Measurements from ENCODE around the gene IFT43. TPM values are rescaled to one million over a fixed set of nuclear protein-coding genes. Genes with fewer than 3 reads are reported as not detected.

The IFT43 gene
- total RNA-seq, 8 experiments from 2014 or later = 30.0 to 63.3 (median 35.8) TPM

DNA sequence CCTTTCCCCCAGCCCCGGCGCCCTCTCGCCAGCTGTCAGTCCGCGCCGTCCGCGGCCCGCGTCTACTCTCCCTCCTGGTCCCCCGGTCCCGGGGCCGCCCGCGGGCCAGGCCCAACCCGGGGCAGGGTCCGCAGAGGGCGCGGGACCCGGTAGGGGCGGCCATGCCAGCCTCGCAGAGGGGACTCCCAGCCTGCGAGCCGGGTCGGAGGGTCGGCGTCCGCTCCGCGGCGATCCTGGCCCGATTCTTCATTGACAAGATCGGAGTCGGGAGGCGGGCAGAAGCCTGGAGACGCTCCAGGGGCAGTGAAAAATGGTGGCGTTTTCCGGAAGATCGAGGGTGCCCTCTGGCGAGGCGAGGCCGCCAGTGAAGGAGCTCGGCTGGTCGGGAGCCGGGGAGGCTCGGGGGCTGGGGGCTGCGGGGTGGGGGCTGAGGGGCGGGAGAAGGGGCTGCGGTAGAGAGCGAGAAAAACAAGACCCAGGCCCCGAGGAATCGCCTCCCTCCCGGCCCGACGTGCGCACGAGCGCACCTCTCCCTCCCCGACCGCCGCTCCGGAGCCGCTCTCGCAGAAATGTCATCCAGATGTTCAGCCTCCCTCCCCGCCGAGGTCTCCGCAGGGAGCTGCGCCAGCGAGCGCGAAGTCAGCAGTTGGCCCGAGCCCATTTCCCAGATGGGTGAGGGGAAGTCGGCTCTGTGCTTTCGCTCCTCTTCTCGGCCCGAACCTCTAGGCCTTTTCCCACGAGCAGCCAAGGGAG lies 3.1 kb upstream of the IFT43 start:
- peak overlapping the region in 1 of 2 donors; percentile 24 for H3K27ac ChIP-seq
- peak overlapping the region; percentile 61 to 94 (median 63) for H3K4me3 ChIP-seq
- WGBS, 10 experiments = 0% methylated on average over 2 to 9 of the region's 77 CpGs; no CpG with 5 or more reads in 7 of the 10 experiments
- in situ Hi-C loops (cut with MboI; ENCODE audit: low pct_unique_long_range_greater_than_20kb in 2 of 9, low sequenced_read_pairs in 9 of 9, unreplicated experiment in 9 of 9) = loop anchor here in 6 of 9 experiments (10.0 to 25.0 kb wide), 3 partner anchors 78 to 270 kb away; no protein-coding TSS in a partner anchor
- H3K4me1 ChIP-seq (replicated peaks in 1 of 2) = peaks cover 7 to 11% of the 10 kb centered on the region in 2 donors
- ATAC-seq (replicated peaks in 6 of 8) = peak; percentile 25 to 83 (median 76)

DNA sequence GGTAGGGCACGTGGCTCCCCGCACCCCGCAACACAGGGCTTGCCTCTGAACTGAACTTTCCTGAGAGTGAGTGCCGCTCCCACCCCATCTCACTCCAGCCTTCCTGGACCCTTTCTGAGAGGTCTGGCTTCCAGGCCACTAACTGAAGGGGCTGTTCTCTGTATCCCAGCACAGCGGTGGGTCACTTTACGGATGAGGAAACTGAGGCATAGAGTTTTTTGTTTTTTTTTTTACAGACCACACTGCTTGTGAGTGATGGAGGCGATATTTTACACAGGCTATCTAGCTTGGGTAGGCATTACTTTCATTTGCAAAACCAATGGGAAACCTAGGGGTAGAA lies 2.6 kb upstream of the IFT43 start:
- Histone ChIP-seq H3K4me3 (peak overlapping the region in 3 of 5 donors; percentile 61 to 78 (median 63)), H3K27ac (no peak overlapping the region), H3K4me1 (replicated peaks in 1 of 2) (peaks cover 7 to 11% of the 10 kb centered on the region in 2 donors)
- in situ Hi-C loops (cut with MboI; ENCODE audit: low pct_unique_long_range_greater_than_20kb in 2 of 9, low sequenced_read_pairs in 9 of 9, unreplicated experiment in 9 of 9) = loop anchor here in 6 of 9 experiments (10.0 to 25.0 kb wide), 3 partner anchors 78 to 271 kb away; no protein-coding TSS in a partner anchor
- no peak for ATAC-seq (replicated peaks in 6 of 8)
- WGBS, 10 experiments = 29 to 81% (median 40%) methylated on average over 1 to 6 of the region's 7 CpGs; no CpG with 5 or more reads in 3 of the 10 experiments

DNA sequence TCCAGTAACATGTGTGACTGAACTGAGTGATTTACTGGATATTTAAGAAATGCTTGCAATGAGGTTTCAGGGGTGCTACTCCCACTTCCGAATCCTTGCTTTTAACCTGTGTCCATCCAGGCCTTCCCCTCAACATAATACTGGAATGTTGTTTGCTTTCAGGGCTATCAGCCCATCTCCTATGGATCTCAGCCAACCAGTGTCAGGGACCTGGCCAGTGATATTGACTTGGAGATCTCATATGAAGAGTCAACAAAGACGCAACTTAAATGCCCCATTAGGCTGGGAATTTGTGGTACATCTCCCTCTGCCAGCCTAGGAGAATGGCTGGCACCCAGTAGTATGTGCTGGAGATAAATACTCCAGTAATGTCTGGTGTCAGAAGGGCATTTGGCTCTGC lies 889 bp upstream of the IFT43 start:
- 60 to 100% (median 83%) methylated on average over 1 to 2 of the region's 2 CpGs; no CpG with 5 or more reads in 7 of the 10 experiments for WGBS, 10 experiments
- in situ Hi-C loops (cut with MboI; ENCODE audit: low pct_unique_long_range_greater_than_20kb in 2 of 9, low sequenced_read_pairs in 9 of 9, unreplicated experiment in 9 of 9) = loop anchor here in 6 of 9 experiments (10.0 to 25.0 kb wide), 3 partner anchors 80 to 272 kb away; no protein-coding TSS in a partner anchor
- H3K4me1 ChIP-seq (replicated peaks in 1 of 2) = peaks cover 7 to 11% of the 10 kb centered on the region in 2 donors
- no peak overlapping the region for H3K27ac ChIP-seq
- no peak for ATAC-seq (replicated peaks in 6 of 8)
- H3K4me3 ChIP-seq = no peak overlapping the region

- WGBS, 10 experiments = 0 to 100% (median 20%) methylated on average over 1 to 6 of the region's 6 CpGs
- peak overlapping the region; percentile 73 to 100 (median 93) for H3K4me3 ChIP-seq
- peaks cover 4 to 6% of the 10 kb centered on the region in 2 donors for H3K4me1 ChIP-seq (replicated peaks in 1 of 2)
- no peak for ATAC-seq (replicated peaks in 6 of 8)
- H3K27ac ChIP-seq = no peak overlapping the region
- in situ Hi-C loops (cut with MboI; ENCODE audit: low pct_unique_long_range_greater_than_20kb in 2 of 9, low sequenced_read_pairs in 9 of 9, unreplicated experiment in 9 of 9) = loop anchor here in 6 of 9 experiments (10.0 to 25.0 kb wide), 3 partner anchors 82 to 274 kb away; no protein-coding TSS in a partner anchor
Measured at GRCh38 chr14:75986439-75986765, 839 bp downstream of the IFT43 start.

- H3K27ac ChIP-seq = no peak overlapping the region
- no peak for ATAC-seq (replicated peaks in 6 of 8)
- in situ Hi-C loops (cut with MboI; ENCODE audit: low pct_unique_long_range_greater_than_20kb in 2 of 9, low sequenced_read_pairs in 9 of 9, unreplicated experiment in 9 of 9) = loop anchor here in 6 of 9 experiments (10.0 to 25.0 kb wide), 3 partner anchors 83 to 275 kb away; no protein-coding TSS in a partner anchor
- peaks cover 4% of the 10 kb centered on the region in 2 donors for H3K4me1 ChIP-seq (replicated peaks in 1 of 2)
- 25 to 100% (median 80%) methylated on average over 1 to 3 of the region's 3 CpGs; no CpG with 5 or more reads in 1 of the 10 experiments for WGBS, 10 experiments
- H3K4me3 ChIP-seq = no peak overlapping the region
Measured at GRCh38 chr14:75987201-75987970, 1.8 kb downstream of the IFT43 start.

GRCh38 chr14:75989134-75989533 lies 3.6 kb downstream of the IFT43 start:
- H3K4me3 ChIP-seq = no peak overlapping the region
- WGBS, 10 experiments = 66 to 100% (median 92%) methylated on average over 2 to 6 of the region's 6 CpGs; no CpG with 5 or more reads in 1 of the 10 experiments
- in situ Hi-C loops (cut with MboI; ENCODE audit: low pct_unique_long_range_greater_than_20kb in 2 of 9, low sequenced_read_pairs in 9 of 9, unreplicated experiment in 9 of 9) = loop anchor here in 6 of 9 experiments (10.0 to 25.0 kb wide), 3 partner anchors 84 to 277 kb away; no protein-coding TSS in a partner anchor
- peaks cover 4% of the 10 kb centered on the region in 2 donors for H3K4me1 ChIP-seq (replicated peaks in 1 of 2)
- H3K27ac ChIP-seq = no peak overlapping the region
- ATAC-seq (replicated peaks in 6 of 8) = no peak

- in situ Hi-C loops (cut with MboI; ENCODE audit: low pct_unique_long_range_greater_than_20kb in 2 of 9, low sequenced_read_pairs in 9 of 9, unreplicated experiment in 9 of 9) = loop anchor here in 3 of 9 experiments (25.0 kb wide), 1 partner anchor 278 kb away; no protein-coding TSS in a partner anchor
- ATAC-seq (replicated peaks in 6 of 8) = no peak
- Histone ChIP-seq H3K4me1 (replicated peaks in 1 of 2) (peaks cover 4% of the 10 kb centered on the region in 2 donors), H3K4me3 (no peak overlapping the region), H3K27ac (no peak overlapping the region)
- WGBS, 10 experiments = 75 to 100% (median 100%) methylated on average over 1 to 3 of the region's 4 CpGs; no CpG with 5 or more reads in 2 of the 10 experiments
Measured at GRCh38 chr14:75990297-75990696, 4.7 kb downstream of the IFT43 start.

GRCh38 chr14:75991753-75992152 lies 6.2 kb downstream of the IFT43 start:
- no peak overlapping the region for H3K27ac ChIP-seq
- WGBS, 10 experiments = 36 to 100% (median 85%) methylated on average over 1 to 4 of the region's 4 CpGs; no CpG with 5 or more reads in 1 of the 10 experiments
- H3K4me3 ChIP-seq = no peak overlapping the region
- in situ Hi-C loops (cut with MboI; ENCODE audit: low pct_unique_long_range_greater_than_20kb in 2 of 9, low sequenced_read_pairs in 9 of 9, unreplicated experiment in 9 of 9) = loop anchor here in 3 of 9 experiments (25.0 kb wide), 1 partner anchor 279 kb away; no protein-coding TSS in a partner anchor
- H3K4me1 ChIP-seq (replicated peaks in 1 of 2) = peaks cover 0 to under 1% of the 10 kb centered on the region in 2 donors
- ATAC-seq (replicated peaks in 6 of 8) = no peak

DNA sequence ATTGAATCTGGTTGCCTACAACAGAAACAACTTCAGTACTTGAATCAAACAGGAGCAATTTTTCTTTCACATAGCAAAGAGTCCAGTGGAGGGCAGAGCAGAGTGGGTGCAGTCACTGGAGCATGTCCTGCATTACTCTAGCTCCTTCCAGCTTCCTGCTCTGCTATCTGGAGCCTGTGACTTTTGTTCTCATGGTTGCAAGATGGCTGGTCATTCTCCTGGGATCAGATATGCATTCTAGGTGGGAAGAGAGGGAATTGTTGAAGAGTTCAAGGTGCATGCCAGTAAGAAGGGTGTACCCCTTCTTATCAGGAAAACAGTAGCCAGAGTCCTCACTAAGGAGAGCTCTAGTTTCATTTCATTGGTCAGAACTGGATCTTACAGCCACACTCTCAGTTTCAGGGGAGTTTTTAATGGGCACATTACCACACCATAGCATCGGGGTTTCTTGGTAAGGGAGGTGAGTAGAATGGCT lies 8.0 kb downstream of the IFT43 start:
- Histone ChIP-seq H3K4me3 (no peak overlapping the region), H3K27ac (no peak overlapping the region), H3K4me1 (replicated peaks in 1 of 2) (no peaks in the 10 kb centered on the region)
- 88 to 100% (median 100%) methylated on average over 1 of the region's 1 CpG; no CpG with 5 or more reads in 3 of the 10 experiments for WGBS, 10 experiments
- ATAC-seq (replicated peaks in 6 of 8) = no peak
- in situ Hi-C loops (cut with MboI; ENCODE audit: low pct_unique_long_range_greater_than_20kb in 2 of 9, low sequenced_read_pairs in 9 of 9, unreplicated experiment in 9 of 9) = loop anchor here in 3 of 9 experiments (25.0 kb wide), 1 partner anchor 281 kb away; no protein-coding TSS in a partner anchor

- no peak overlapping the region for H3K4me3 ChIP-seq
- in situ Hi-C loops (cut with MboI; ENCODE audit: low pct_unique_long_range_greater_than_20kb in 2 of 9, low sequenced_read_pairs in 9 of 9, unreplicated experiment in 9 of 9) = loop anchor here in 3 of 9 experiments (25.0 kb wide), 1 partner anchor 283 kb away; no protein-coding TSS in a partner anchor
- WGBS, 10 experiments = 41 to 100% (median 92%) methylated on average over 1 to 9 of the region's 17 CpGs; no CpG with 5 or more reads in 1 of the 10 experiments
- no peaks in the 10 kb centered on the region for H3K4me1 ChIP-seq (replicated peaks in 1 of 2)
- H3K27ac ChIP-seq = no peak overlapping the region
- peak in 2 of 8 experiments; percentile 87 to 94 for ATAC-seq (replicated peaks in 6 of 8)
Measured at GRCh38 chr14:75995372-75996041, 9.9 kb downstream of the IFT43 start.

GRCh38 chr14:75996488-75996887 lies 10.9 kb downstream of the IFT43 start:
- 50 to 100% (median 65%) methylated on average over 1 of the region's 1 CpG; no CpG with 5 or more reads in 2 of the 10 experiments for WGBS, 10 experiments
- no peak for ATAC-seq (replicated peaks in 6 of 8)
- in situ Hi-C loops (cut with MboI; ENCODE audit: low pct_unique_long_range_greater_than_20kb in 2 of 9, low sequenced_read_pairs in 9 of 9, unreplicated experiment in 9 of 9) = loop anchor here in 3 of 9 experiments (25.0 kb wide), 1 partner anchor 284 kb away; no protein-coding TSS in a partner anchor

More at GRCh38 chr14:75996488-75996887, 10.9 kb downstream of the IFT43 start:
- Histone ChIP-seq H3K4me3 (no peak overlapping the region), H3K4me1 (replicated peaks in 1 of 2) (no peaks in the 10 kb centered on the region), H3K27ac (no peak overlapping the region)
